ENCODE data around the gene HOMER2.

The HOMER2 gene

DNA sequence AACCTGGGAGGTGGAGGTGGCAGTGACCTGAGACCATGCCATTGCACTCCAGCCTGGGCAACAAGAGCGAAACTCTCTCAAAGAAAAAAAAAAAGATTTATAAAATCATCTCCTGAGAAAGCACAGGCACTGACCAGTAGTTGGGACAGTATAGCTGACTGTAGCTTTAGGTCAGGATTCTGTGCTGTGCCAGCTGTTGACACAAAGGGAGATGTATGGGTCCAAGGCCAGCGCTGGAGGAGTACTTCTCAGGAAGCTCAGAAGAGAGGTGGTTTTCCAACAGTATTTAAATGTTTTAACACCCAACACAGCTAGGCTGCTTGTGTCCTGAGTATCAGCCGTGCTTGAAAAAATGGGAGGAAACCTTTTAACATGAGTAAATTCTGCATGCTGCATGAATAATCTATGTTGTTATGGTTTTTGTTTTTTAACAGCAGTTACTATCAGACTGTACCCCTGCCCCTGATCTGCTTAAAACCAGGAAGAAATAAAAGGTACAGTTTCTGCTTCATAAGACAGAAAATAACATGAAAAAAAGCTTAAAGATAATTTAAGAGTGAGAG is 40.0 kb upstream of the HOMER2 start:
- TF ChIP-seq, protein P1, sequence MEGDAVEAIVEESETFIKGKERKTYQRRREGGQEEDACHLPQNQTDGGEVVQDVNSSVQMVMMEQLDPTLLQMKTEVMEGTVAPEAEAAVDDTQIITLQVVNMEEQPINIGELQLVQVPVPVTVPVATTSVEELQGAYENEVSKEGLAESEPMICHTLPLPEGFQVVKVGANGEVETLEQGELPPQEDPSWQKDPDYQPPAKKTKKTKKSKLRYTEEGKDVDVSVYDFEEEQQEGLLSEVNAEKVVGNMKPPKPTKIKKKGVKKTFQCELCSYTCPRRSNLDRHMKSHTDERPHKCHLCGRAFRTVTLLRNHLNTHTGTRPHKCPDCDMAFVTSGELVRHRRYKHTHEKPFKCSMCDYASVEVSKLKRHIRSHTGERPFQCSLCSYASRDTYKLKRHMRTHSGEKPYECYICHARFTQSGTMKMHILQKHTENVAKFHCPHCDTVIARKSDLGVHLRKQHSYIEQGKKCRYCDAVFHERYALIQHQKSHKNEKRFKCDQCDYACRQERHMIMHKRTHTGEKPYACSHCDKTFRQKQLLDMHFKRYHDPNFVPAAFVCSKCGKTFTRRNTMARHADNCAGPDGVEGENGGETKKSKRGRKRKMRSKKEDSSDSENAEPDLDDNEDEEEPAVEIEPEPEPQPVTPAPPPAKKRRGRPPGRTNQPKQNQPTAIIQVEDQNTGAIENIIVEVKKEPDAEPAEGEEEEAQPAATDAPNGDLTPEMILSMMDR (IDR thresholded peaks at IDR 0.05; ENCODE audit: low read depth, low read length, missing control alignments), result no peak
- H3K4me3 ChIP-seq (replicated peaks; ENCODE audit: low read depth, low read length), result no peak overlapping the region
- no peak for DNase-seq (ENCODE audit: extremely low read depth, low read depth)

DNA sequence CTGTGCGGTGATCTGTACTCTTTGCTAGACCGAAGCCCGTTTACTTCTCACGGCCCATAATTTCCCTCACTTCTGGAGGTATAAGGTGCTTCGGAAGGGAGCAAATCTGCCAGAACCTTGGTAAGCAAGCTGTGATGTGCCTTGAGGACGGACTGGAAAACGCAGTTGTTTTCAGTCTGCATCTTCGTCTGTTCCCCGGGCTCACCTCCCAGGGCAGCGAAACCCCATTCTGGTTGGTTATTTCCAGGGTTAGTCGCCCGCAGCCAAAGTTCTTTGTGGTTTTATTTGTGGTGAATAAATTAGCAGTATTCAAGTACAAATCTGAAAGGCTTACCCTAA is 33.9 kb upstream of the HOMER2 start:
- peak overlapping the region; percentile 77 for H3K4me3 ChIP-seq (replicated peaks; ENCODE audit: low read depth, low read length)
- TF ChIP-seq, protein P1 (IDR thresholded peaks at IDR 0.05; ENCODE audit: low read depth, low read length, missing control alignments), result no peak
- DNase-seq (ENCODE audit: extremely low read depth, low read depth), result no peak

DNA sequence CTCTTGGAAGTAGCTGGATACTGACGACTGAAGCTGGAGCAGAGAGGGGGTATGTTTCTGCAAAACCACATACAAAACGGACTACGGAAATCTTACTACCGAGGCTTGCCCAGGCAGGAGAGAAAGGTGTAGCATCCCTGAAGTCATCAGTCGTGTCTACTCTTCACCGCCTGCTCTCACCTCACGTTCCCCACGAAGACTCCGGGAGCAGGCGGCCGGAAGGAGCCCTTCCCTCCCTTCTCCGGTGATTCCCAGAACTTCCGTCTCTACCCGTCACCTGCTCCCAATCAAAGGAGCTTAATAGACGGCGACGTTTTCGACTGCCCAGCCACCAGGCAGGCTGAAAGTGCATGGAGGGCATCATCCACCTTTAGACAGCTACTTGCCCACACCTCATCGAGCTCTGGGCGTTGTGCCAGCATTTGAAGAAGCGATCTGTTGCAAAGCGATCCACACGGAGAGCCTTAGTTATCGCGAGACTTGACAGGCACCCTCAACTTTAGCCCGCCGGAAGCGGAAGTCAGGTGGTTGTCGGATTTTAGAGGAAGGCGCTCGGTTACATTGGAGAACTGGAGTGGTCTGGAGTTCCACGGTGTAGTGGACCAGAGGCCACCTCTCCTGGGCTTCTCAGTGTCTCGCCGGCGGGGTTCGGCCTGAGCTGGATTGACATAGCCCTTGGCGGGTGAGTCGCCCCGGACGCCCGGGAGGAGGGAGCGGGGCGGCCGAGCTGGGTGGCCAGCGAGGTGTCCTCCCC is 33.3 kb upstream of the HOMER2 start, which contains the start of gene RAMAC:
Gene RAMAC (plus strand): TSS at position 523 of the 754 bp plus-strand sequence. CDS start 2,809 bp downstream, outside the sequence.
- DNase-seq (ENCODE audit: extremely low read depth, low read depth), result peak; percentile 92
- H3K4me3 ChIP-seq (replicated peaks; ENCODE audit: low read depth, low read length), result peak within 1 kb of the TSS; percentile 77
- TF ChIP-seq, protein P1 (IDR thresholded peaks at IDR 0.05; ENCODE audit: low read depth, low read length, missing control alignments), result no peak

DNA sequence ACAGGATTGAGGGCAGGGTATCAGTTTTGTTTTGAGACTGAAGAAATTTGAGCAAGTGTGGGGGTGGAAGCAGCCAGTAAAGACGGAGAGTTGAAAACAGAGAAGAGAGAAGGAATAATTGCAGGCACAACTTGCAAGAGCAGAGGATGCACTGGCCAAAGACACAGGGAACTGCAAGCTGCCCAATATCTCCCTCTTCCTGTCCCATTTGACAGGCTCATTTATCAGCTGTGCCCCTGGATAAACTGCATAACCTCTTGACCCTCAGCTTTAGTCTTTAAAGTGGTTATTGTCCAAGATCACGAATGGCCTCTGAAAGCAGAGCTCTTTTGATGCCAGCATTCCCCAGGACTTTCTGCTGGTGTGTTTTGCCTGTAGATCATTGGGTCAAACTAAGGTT is 28.5 kb upstream of the HOMER2 start:
- H3K4me3 ChIP-seq (replicated peaks; ENCODE audit: low read depth, low read length), result no peak overlapping the region
- TF ChIP-seq, protein P1 (IDR thresholded peaks at IDR 0.05; ENCODE audit: low read depth, low read length, missing control alignments), result no peak
- DNase-seq (ENCODE audit: extremely low read depth, low read depth), result no peak

DNA sequence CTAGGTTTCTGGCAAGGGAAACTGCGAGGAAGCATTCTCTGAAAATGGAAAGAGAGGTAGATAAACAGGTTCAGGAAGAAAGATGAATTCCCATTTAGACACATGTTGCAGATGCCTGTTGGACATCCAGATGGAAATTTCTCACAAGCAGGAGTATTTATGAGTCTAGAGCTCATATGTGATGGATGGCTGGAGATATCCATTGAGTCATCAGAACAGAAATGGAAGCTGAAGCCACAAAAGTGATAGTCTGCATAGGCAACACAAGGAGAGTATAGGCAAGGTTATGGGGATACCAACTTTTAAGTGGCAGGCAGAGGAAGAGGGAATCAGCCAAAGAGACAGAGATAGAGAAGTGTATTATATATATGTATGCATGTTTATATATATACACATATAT is 27.2 kb upstream of the HOMER2 start:
- TF ChIP-seq, protein P1 (IDR thresholded peaks at IDR 0.05; ENCODE audit: low read depth, low read length, missing control alignments), result no peak

DNA sequence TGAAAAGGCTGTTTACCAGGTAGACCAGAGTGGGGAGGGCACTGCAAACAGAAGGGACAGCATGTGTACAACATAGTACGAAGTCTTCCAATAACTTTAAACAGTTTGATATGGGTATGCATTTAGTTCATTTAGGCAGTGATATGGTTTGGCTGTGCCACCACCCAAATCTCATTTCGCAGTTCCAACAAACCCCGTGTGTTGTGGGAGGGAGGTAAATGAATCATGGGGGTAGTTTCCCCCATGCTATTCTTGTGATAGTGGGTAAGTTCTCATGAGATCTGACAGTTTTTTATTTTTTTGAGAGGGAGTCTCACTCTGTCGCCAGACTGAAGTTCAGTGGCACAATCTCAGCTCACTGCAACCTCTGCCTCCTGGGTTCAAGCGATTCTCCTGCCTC is 25.9 kb upstream of the HOMER2 start:
- TF ChIP-seq, protein P1 (IDR thresholded peaks at IDR 0.05; ENCODE audit: low read depth, low read length, missing control alignments), result no peak
- H3K4me3 ChIP-seq (replicated peaks; ENCODE audit: low read depth, low read length), result no peak overlapping the region
- DNase-seq (ENCODE audit: extremely low read depth, low read depth), result no peak

More for the DNA sequence above, 27.2 kb upstream of the HOMER2 start:
- no peak for DNase-seq (ENCODE audit: extremely low read depth, low read depth)
- no peak overlapping the region for H3K4me3 ChIP-seq (replicated peaks; ENCODE audit: low read depth, low read length)

Measured in HFF-Myc (cell line).